ENCODE results near the gene NME2.

GRCh38 chr17:51124640-51125503 lies 41.3 kb upstream of the NME2 start:
- TF ChIP-seq EZH2 (IDR thresholded peaks at IDR 0.05; ENCODE audit: borderline replicate concordance, insufficient read depth, low read length, poor library complexity, severe bottlenecking) (no peak), CTCF (IDR thresholded peaks at IDR 0.05; ENCODE audit: poor library complexity, severe bottlenecking) (no peak), TAF1 (IDR thresholded peaks at IDR 0.05; ENCODE audit: low read depth) (no peak), POLR2AphosphoS5 (IDR thresholded peaks at IDR 0.05) (no peak), RAD21 (conservative IDR thresholded peaks at IDR 0.05) (no peak)

Data from neural cell (in vitro differentiated cells).